HG03045 (cell line): Measurements from ENCODE around the gene ADAMTS8.

Experiments
- ATAC-seq: cut with Tn5 transposase; IDR thresholded peaks from one replicate; pipeline ENCODE4 v1.9.1; 2021; ENCODE audit warnings: mild to moderate bottlenecking, moderate library complexity; ENCODE audit not compliant: unreplicated experiment

Gene ADAMTS8

DNA sequence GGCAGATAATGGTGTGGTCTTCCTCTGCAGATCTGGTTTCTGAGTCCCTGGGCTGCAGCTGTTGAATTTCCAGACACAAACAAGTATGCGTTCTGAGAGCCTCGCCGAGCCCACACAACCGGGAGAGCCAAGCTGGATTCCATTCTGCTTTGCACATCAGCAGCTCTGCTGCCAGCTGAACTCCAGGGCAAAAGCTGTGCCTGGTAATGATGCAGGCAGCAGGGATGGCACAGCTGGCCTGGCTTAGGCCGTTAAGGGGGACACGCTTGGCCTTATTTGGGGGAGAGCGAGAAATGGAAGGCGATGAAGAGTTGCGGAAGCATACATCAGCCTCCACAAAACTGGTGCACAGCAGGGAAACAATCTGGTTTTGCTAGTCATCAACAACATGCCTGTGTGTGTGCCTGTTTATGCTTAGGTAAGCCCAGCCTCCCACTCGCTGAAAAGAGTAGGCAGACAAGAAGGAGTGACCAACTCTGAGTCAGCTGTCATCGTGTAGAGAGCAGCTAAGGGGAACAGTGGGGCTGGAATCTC, 25.1 kb downstream of the ADAMTS8 start:
- no peak for ATAC-seq

DNA sequence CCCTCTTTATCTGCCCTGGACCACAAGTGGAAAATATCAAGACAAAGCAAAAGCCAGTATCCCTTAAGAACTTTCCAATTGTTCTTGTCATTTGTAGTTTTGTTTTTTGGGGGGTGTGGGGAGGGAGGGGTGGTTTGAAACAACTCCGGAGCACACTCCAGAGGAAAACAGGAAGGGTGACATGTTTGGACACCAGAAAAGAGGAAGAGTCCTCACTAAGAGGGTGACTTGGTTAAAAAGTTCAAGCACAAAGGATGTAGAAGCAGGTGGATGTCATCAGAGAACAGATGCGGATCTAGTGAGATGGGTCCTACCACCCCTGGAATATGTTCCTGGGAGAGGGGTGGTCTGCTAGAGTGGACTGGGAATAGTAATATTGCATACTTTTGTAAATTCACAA, 25.8 kb downstream of the ADAMTS8 start:
- no peak for ATAC-seq

DNA sequence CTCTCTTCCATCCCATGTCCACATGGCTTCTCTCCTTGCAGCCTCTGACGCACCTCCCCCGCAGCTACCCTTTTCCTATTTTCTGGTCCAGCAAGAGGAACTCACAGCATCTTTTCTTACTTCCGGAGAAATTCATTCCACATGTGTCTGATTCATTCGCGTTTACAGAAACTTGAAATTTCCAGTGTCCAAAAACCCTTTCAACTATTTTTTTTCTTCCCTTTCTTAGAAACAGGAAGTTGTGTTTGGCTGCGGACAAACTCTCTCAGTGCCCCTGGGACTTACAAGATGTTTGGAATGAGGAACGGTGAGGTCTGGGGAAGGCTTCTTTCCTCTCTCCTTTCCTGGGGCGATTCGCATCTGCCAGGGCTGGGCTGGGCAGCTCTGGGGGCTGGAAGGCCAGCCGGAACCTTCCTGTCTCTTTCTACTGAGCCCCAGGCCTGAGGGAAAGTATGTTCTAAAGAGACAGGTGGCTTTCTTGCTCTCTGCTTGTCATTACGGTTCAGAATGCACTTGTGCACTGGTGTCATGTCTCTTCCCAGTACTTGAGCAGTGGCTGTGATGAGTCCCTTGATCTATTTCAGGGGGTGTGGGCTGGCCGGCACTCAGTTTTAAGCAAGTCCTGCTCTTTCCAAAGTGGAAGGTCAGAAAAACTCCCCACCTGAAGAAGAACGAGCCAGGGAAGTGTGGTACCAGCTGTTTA, 27.5 kb downstream of the ADAMTS8 start:
- no peak for ATAC-seq

DNA sequence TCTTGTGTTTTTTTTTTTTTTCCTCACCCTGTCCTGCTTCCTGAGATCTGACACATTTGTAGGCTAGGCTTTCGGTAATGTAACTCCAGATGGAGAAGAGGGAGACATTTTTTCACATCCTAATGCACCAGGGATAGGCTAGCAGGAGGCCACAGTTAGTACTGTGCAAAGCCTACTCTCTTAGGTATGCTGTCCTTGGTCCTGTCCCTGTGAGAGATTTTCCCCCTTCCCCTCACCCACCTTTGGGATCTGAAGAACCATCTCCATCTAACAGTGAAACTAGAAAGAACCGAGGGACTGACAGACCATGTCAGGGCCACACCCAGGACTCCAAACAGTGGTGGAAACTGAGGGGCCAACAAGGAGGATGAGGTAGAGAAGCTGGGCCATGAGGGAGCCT, 29.2 kb downstream of the ADAMTS8 start:
- ATAC-seq = no peak

DNA sequence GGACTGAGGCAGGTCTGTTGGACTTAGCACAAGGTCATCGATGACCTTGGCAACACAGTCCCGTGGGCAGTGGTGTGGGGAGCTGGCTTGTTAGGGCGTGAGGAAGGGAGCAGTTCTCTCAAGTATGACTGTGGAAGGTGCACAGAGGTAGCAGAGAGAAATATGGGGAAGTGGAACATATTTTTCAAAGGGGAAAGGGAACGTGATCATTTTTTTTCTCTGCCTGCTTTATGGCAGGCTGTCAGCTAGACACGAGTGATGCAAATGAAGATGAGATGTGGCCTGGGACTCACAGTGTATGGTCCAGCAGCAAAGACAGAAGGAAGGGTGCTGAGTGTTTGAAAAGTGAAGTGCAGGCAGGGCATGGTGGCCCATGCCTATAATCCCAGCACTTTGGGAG, 30.6 kb downstream of the ADAMTS8 start:
- no peak for ATAC-seq

DNA sequence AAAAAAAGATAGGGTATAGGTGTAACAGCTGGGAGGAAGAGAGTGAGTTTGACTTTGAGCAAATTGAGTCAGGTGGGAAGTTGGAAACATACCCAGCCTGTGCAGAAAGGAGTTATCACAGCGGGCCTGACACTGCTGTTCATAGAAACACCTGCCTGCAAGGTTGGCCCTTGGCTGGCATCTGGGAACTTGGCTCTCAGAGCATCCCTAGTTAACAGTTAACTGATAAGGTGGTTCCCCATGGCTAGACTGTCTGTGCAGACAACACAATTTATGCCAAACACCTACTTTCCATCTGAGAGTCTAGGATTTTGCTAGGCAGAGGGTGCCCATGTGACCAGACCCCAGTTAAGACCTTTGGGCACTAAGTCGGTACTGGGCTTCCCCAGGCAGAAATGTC, 31.4 kb downstream of the ADAMTS8 start:
- ATAC-seq = no peak

DNA sequence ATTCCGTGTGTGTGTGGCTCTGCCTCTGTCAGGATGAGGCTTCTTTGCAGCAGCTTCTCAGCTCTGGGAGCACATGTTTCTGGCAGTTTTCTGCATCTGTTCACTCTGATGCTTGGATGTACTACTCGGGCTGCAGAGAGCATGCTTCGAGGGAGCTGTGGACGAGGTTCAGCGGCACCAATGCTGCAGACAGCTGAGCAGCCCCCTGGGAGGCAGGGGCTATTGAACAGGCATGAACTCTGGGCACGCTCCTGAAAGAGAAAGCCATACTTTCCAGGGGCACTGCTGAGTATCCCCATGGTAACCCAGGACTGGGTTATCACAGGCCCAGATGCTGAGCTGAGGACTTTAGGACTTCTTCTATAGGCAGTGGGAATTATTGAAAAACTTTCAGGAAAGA, 33.8 kb downstream of the ADAMTS8 start:
- no peak for ATAC-seq

DNA sequence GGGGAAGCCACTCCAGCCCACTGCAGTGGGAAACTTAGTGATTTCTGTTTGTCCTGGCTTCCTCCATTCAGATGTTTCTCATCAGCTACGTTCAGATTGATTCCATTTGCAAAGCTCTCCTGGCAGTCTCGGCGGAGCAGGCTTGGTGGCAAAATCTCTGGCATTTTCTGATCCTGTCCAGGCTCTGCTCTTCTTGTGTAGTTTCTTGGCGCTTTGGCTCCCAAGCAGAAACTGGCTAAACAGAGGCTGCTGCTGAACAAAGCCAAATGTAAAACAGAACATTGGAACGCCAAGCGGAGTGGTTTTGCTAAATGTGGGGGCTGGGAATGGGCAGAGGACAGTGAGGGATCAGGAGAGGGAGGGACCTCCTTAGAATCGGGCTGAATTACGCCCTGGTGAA, 36.7 kb downstream of the ADAMTS8 start:
- ATAC-seq = no peak

DNA sequence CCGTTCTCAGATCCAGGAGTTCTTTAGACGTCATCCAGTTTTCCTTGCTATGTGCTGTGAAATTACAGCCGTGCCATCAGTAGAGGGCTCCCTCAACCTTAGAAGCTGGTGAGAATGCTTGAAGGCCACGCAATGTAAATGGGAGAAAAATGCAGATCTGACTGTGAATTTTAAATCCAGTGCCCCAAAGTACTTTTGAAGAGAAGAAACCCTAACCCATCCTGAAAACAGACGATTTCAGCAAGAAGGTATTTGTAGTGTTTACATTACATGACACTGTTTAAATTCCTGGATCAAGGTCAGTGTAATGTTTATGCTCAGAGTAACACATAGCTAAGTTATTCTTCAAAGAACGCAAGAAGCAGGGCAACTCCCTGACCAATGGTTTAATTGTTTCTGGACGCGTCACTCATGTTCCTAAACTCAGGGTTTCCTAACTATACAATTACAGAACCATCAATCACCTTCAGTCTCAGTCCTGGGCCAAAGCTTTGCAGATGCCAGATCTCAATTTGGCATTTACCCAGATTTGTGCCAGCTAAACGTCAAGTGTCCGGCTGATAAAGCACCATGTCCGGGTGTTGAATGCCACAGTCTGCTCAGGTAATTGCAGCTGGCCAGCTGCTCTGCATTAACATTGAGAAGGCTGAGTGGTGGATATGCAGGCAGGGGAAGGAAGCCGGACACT, 38.2 kb downstream of the ADAMTS8 start:
- no peak for ATAC-seq

DNA sequence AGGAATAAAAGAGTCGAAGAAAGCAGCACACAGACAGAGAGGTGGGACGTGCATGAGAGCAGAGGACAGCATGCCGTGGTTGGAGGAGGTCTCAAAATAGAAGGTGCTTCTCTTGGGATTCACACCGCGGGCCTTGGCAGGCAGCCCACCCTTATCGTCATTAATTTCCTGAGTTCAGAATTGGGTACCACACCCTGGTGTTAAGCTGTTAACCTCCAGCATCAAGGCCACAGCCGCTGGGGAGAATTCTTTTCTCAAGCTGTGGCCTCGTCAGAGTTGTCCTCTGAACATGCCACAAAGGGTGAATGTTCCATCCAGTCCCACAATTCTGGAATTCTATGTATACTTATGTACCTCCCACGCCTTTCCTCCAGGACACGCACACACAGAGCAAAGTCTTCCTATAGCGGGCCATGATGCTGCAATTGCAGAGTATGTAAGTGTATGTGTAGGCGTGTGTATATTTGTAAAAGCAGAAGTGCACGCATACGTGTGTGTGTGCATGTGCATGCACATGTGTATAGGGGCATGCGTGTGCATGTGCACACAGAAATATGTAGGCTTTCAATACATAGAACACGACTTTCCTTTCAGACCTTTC, 39.0 kb downstream of the ADAMTS8 start:
- ATAC-seq = no peak

DNA sequence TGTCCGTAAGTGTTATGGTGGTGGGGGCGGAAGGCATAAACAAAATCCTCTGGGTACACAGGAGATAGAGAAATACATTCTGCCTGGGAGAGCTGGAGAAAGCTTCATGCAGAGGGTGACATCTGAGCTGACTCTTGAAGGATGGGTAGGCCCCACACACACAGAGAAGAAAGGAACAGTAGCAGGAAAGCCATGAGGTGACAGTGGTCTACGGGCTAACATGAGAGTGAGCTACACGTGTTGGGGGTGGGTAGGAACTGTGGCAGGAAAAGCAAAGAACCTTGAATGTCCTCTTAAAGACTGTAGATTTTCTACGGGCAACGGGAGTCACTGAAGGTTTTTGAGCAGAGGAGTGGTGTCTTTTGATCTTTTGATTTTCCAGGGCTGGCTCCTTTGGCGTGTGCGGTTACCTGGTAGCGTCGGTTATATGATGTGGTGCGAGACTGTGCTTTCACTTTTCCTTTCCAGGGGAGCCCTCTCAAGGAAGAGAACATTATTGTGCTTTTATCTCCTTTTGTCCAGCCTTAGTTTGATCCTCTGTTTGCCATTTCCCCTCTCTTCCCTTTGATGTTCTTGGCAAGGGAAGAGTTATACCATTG, 39.7 kb downstream of the ADAMTS8 start:
- ATAC-seq = no peak

DNA sequence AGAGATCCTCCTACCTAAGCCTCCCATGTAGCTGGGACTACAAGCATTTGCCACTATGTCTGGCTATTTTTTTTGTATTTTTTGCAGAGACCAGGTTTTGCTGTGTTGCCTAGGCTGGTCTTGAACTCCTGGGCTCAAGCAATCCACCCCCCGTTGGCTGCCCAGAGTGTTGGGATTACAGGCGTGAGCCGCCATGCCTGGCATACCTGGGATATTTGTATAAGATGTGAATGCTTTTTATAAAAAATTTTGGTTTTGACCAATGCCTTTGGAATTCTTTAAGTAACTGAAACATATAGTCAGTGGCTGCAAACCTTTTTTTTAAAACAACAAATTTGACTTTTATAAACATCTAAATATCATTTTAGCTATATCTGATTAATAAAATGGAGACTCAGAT, 42.4 kb downstream of the ADAMTS8 start:
- ATAC-seq = no peak

DNA sequence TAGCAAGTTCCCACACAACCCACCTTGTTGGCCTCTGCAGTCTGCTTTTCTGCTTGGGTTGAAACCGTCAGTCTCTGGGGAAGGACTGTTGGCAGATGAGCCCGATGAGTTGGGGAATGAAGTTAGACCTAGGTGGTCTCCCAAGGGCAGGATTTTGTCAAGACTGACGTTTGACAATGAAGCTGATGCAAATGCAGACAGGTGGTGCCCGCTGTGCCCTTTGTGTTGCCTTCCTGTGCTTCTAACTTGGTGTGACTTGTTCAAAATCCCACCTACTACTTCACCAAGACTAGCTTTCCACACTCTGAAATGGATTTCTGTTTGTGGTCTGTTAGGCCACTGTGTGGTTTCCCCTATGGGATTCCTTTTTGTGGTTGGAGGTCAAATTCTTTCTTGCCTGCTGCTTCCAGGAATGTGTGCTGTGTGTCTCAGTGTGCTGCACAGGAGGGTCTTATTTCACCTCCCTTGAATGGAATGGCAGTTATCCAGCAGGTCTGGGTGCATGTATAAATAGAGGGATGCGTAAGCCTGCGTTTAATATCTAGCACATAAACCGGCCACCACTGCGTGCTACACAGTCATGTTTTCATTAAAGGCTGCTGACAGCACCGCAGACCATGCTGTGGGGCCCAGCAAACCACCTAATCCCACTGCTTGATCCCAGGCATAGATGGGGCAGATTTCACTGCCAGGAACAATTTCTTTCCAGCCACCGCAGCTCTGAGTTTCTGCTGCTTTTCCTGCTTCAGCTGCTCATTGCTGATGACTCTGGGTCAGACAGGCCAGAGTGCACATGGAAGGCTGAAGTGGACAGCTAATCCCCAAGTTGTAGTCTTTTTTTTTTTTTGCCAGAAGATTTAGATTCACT, 44.8 kb downstream of the ADAMTS8 start:
- no peak for ATAC-seq

DNA sequence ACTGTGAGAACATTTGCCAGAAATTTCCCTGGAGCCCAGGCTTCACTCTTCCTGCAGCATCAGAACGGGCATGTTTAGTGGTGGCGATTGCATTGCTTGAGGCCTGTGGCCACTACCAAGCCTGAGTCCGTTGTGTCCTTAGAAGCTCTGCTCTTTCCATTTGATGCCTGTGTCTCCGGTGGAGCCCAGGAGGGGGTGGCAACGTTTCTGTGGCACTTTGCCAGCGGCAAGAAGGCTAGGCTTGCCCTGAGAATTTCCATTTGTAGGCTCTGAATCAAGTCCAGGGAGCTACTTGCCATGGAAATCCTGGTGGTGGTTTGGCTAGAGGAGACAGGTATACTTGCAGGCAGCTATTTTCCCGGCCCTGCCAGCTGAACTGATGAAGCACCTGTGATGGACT, 47.1 kb downstream of the ADAMTS8 start:
- ATAC-seq = no peak

DNA sequence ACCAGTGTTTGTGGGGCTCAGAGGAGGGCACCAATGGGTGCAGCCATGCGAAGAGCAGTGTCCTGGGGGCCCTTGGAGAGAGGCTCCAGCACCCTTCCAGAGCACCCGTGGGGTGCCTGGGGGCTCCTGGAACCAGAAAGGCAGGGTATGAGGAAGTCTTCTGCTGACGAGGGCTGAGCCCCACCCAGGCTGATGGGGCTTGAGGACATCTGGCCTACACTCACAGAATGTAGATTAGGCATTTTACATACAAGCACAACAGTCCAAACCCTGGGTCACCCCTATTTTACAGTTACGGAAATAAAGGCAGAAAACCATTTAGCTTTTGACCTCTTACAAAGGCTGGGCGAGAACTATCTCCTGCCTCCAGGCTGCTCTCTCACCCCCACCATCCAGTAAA, 47.6 kb downstream of the ADAMTS8 start:
- ATAC-seq = no peak

DNA sequence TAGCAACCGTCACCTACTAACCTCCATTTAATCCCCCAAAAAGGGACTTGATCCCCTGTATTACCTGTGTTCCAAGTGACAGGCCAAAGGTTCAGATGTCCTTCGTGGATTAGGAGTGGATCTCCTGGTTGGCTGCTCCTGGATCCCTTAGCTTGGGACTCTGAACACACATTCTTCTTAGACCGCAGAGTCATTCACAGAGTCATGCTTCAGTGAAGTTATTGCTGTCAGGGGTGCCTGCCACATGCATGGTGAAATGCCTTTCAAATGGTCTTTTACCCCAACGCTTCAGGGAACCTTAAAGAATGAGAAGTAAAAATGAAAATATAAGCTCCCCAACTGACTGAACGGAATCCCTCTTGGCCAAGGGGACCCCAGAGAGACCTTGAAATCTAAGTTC, 49.1 kb downstream of the ADAMTS8 start:
- ATAC-seq = no peak

DNA sequence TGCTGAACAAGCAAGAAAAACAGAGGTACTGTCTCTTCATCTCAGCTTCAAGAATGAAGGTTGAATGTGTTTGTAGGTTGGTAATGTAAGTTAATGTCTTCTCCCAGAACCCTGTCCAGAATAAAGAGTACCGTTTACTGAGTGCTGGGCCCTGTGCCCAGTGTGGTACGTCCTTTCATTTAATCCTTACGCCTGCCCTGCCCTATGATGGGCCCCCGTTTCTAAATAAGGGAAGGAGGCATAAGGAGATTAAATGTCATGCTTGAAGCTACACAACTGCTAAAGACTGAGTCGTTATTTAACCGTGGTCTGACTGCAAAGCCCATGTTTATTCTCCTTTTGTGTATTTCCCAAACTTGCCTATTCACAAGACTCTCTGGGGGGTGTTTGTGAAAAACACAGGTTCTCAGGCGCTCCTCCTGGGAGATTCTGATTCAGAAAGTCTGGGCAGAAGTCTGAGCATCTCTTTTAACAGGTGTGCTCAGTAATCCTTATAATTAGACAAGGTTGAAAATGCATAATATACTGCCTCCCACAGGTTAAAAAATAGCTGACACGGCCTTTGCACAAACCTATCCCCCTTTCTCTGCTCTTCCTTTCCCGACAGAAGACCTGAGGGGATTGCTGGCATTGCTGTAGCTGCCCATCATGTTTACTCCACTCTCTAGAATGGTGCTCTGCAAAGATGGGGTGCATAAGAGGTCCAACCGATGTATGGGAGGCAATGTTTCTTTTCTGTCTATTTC, 57.4 kb downstream of the ADAMTS8 start:
- ATAC-seq = no peak

DNA sequence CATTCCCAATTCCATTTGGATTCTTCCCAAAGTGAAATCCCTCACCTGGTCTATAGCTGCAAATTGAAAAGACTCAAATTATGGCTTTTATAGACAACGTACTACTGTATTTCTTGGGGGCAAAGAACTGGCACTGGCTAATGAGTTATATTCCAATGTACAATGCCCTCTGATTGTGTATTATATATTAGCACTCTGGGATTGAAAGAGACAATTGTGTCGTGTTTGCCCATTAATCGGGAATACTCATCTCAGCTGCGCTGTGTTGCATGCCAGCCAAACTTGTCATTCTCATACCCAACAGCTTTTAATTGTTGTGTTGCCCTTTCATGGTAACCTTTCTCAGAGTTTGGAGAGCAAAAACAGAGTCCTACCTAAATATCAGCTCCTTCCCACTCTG, 58.7 kb downstream of the ADAMTS8 start:
- no peak for ATAC-seq

DNA sequence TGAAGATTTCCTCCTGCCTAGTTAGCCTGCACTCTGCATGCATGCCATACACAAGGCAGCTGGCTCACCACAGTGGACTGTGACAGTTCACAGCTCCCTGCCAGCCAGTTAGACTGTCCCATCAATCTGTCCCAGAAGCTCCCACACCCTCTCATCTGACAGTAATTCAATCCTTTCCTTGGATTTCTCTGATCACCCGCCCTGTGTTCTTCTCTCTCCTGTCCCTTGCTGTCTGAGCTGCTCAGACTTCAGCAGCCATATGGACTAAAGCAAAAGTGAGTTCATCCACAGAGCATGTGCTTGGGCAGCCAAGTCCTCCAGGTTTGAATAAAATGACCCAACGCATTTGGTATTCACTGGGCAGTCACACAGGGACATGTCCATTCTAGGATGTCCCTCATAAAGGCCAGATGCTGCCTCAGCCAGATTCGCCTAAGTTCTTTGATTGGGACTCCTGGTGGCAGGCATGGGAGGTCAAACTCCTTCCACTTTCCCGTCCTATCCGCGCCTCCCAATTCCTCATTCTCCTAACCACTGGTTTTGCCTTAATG, 59.2 kb downstream of the ADAMTS8 start:
- ATAC-seq = no peak

DNA sequence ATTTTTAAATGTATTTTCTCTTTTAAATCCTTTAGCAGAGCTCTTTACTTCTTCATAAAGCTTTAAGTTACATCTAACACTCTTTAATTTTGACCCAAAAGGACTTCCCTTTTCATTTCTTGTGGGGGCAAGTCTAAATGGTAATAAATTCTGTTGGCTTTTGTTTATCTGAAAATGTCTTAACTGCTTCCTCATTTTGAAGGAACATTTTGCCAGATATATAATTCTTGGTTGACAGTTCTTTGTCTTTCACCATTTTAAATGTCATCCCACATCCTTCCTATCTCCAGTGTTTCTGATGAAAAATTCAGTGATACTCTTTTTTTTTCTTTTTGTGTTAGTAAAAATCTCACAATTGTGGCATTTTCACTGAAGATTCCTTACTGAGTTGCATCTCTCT, 69.0 kb downstream of the ADAMTS8 start:
- ATAC-seq = no peak
